Smooth muscle cell (in vitro differentiated cells): ENCODE measurements around the gene CKS1B. TPM values are rescaled to one million over a fixed set of nuclear protein-coding genes. Genes with fewer than 3 reads are reported as not detected.
A peak's percentile ranks its signal among the peaks of the same experiment; 100 is the strongest.

Experiments used
- DNase-seq: peaks from one replicate; lab custom pipeline; 2025; ENCODE audit not compliant: unreplicated experiment; lab: John Stamatoyannopoulos, UW
- H2AFZ ChIP-seq: fragments of 200-600 bp; sonication (generic); 2 replicates; pipeline ENCODE4 v1.6.0; 2016; ENCODE audit warnings: antibody characterized with exemption, low read depth, mild to moderate bottlenecking
- H3F3A ChIP-seq: fragments of 200-600 bp; sonication (generic); 2 replicates; pipeline ENCODE4 v1.6.0; 2017; ENCODE audit warnings: antibody characterized with exemption, low read depth
- H3K27ac ChIP-seq: fragments of 200-600 bp; sonication (generic); 2 replicates; pipeline ENCODE4 v1.5.1; 2016; ENCODE audit warnings: low read depth, mild to moderate bottlenecking
- H3K27me3 ChIP-seq: fragments of 200-600 bp; sonication (generic); 2 replicates; pipeline ENCODE4 v1.6.1; 2016; ENCODE audit warnings: low read depth, mild to moderate bottlenecking
- H3K36me3 ChIP-seq: fragments of 200-600 bp; sonication (generic); 2 replicates; pipeline ENCODE4 v1.5.1; 2016; ENCODE audit warnings: low read depth
- H3K4me1 ChIP-seq: fragments of 200-600 bp; sonication (generic); 2 replicates; pipeline ENCODE4 v1.5.1; 2016; ENCODE audit warnings: low read depth
- H3K4me2 ChIP-seq: fragments of 200-600 bp; sonication (generic); 2 replicates; pipeline ENCODE4 v1.6.0; 2016; ENCODE audit warnings: mild to moderate bottlenecking
- H3K4me3 ChIP-seq: fragments of 200-600 bp; sonication (generic); 2 replicates; pipeline ENCODE4 v1.5.1; 2016; ENCODE audit warnings: mild to moderate bottlenecking
- H3K79me2 ChIP-seq: fragments of 200-600 bp; sonication (generic); 2 replicates; pipeline ENCODE4 v1.6.0; 2016; ENCODE audit warnings: low read depth, mild to moderate bottlenecking
- H3K9ac ChIP-seq: fragments of 200-600 bp; sonication (generic); 2 replicates; pipeline ENCODE4 v1.6.0; 2016; ENCODE audit warnings: low read depth
- H3K9me3 ChIP-seq: fragments of 200-600 bp; sonication (generic); replicated peaks from 2 replicates; pipeline ENCODE4 v1.5.1; 2016; ENCODE audit warnings: low read depth
- H4K20me1 ChIP-seq: fragments of 200-600 bp; sonication (generic); 2 replicates; pipeline ENCODE4 v1.6.0; 2016; ENCODE audit warnings: low read depth
- CTCF ChIP-seq: fragments of 200-600 bp; sonication (generic); IDR thresholded peaks from 2 replicates; pipeline ENCODE4 v1.5.1; 2017; ENCODE audit warnings: borderline replicate concordance, mild to moderate bottlenecking, antibody characterized with exemption; ENCODE audit not compliant: insufficient read depth, poor library complexity, severe bottlenecking
- WGBS: methylation state at CpG from one replicate; pipeline ENCODE4 v1.1.7; 2016; ENCODE audit warnings: low lambda C conversion rate; 5-methylcytosine and 5-hydroxymethylcytosine counted together
- polyA plus RNA-seq: library from polyadenylated mRNA; unstranded; fragments of >200 nt; fragmentation: Nextera tagmentation; extraction: Ambion mirVana; gene quantifications from 2 replicates; pipeline ENCODE4 v1.2.1, GENCODE V29; 2016
- total RNA-seq: library from RNA; depleted of rRNA; stranded (reverse); fragments of >200 nt; gene quantifications from 2 replicates; pipeline ENCODE4 v1.2.3, GENCODE V29; 2014

Gene CKS1B
- total and polyA plus RNA-seq, 2 experiments from 2014 or later = 41.6 to 116 TPM

DNA sequence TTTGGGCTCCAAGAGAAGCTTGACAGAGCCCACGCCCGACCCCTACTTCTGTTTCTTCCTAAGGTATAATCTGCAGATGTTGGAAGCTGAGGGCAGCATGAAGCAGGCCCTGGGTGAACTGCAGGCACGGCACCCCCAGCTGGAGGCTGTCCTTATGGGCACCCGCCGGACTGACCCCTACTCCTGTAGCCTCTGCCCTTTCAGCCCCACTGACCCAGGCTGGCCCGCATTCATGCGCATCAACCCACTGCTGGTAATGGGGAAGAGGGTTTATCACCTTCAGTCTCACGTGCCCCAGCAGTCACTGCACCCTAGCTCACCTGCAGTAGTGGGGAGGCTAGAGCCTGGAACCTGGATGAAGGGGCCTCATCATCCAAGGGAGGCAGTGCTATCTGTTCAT, 15.8 kb downstream of the CKS1B start:
- no peak overlapping the region for H3K9ac ChIP-seq
- H4K20me1 ChIP-seq = no peaks in the 10 kb centered on the region
- no peaks in the 10 kb centered on the region for H3K36me3 ChIP-seq
- no peaks in the 10 kb centered on the region for H3K4me1 ChIP-seq
- no peaks in the 10 kb centered on the region for H3K9me3 ChIP-seq
- H3K4me2 ChIP-seq = no peak overlapping the region
- H3K27ac ChIP-seq = no peak overlapping the region
- no peak for DNase-seq
- no peak overlapping the region for H2AFZ ChIP-seq
- no peaks in the 10 kb centered on the region for H3K27me3 ChIP-seq
- peaks cover 12% of the 10 kb centered on the region for H3K79me2 ChIP-seq
- no peak overlapping the region for H3K4me3 ChIP-seq
- WGBS = 96% methylated on average over 8 of the region's 8 CpGs
- no peak for TF ChIP-seq CTCF
- no peaks in the 10 kb centered on the region for H3F3A ChIP-seq

GRCh38 chr1:154992721-154993571, 18.5 kb downstream of the CKS1B start:
- DNase-seq = no peak
- no peaks in the 10 kb centered on the region for H4K20me1 ChIP-seq
- no peak overlapping the region for H3K4me3 ChIP-seq
- no peaks in the 10 kb centered on the region for H3K4me1 ChIP-seq
- no peaks in the 10 kb centered on the region for H3K36me3 ChIP-seq
- peaks cover 7% of the 10 kb centered on the region for H3K79me2 ChIP-seq
- H3K4me2 ChIP-seq = no peak overlapping the region
- H3F3A ChIP-seq = no peaks in the 10 kb centered on the region
- whole genome bisulfite sequencing = 91% methylated on average over 14 of the region's 14 CpGs
- H3K27me3 ChIP-seq = no peaks in the 10 kb centered on the region
- no peak for TF ChIP-seq CTCF
- no peak overlapping the region for H3K9ac ChIP-seq
- H3K27ac ChIP-seq = peak overlapping the region; percentile 56
- no peak overlapping the region for H2AFZ ChIP-seq
- no peaks in the 10 kb centered on the region for H3K9me3 ChIP-seq

- H2AFZ ChIP-seq = no peak within 1 kb of the TSS
- H3K4me3 ChIP-seq = no peak within 1 kb of the TSS
- H3K9me3 ChIP-seq = no peaks in the 10 kb centered on the region
- no peaks in the 10 kb centered on the region for H4K20me1 ChIP-seq
- H3K79me2 ChIP-seq = peaks cover 5% of the 10 kb centered on the region
- no peaks in the 10 kb centered on the region for H3F3A ChIP-seq
- 85% methylated on average over 8 of the region's 8 CpGs for WGBS
- no peaks in the 10 kb centered on the region for H3K4me1 ChIP-seq
- DNase-seq = no peak
- no peak within 1 kb of the TSS for H3K4me2 ChIP-seq
- peak within 1 kb of the TSS; percentile 56 for H3K27ac ChIP-seq
- TF ChIP-seq CTCF = no peak
- H3K9ac ChIP-seq = no peak within 1 kb of the TSS
- H3K27me3 ChIP-seq = no peaks in the 10 kb centered on the region
- no peaks in the 10 kb centered on the region for H3K36me3 ChIP-seq
Observed at GRCh38 chr1:154993572-154994268, 19.2 kb downstream of the CKS1B start, which contains the start of gene LENEP. Gene LENEP (plus strand): TSS chr1:154993586. CDS start chr1:154993608, 22 bp downstream.
